Adrenal gland (tissue), 5 donors: ENCODE measurements around the gene BCLAF1.

ENCODE experiments used
- POLR2A ChIP-seq, 2 donors: fragments of 450-650 bp; IDR thresholded peaks; one replicate each; pipeline ENCODE4 v1.6.1; 2017; ENCODE audit warnings: antibody characterized with exemption in 2 of 2, mild to moderate bottlenecking in 2 of 2, moderate library complexity in 1 of 2
- TF ChIP-seq, protein P1 (sequence below), 6 experiments: fragments of 450-650 bp in 4 of 6; fragments of 200-600 bp in 2 of 6; sonication (generic) in 1 of 6; IDR thresholded peaks; 1 replicate in 5 of 6; 2 replicates in 1 of 6; pipeline versions ENCODE4 v1.5.1 to v1.8.0; 2016 to 2021; ENCODE audit warnings: antibody characterized with exemption in 6 of 6, mild to moderate bottlenecking in 2 of 6, moderate library complexity in 1 of 6
- donor health status: DM: no; HTN: no; CAD: no.

DNA sequence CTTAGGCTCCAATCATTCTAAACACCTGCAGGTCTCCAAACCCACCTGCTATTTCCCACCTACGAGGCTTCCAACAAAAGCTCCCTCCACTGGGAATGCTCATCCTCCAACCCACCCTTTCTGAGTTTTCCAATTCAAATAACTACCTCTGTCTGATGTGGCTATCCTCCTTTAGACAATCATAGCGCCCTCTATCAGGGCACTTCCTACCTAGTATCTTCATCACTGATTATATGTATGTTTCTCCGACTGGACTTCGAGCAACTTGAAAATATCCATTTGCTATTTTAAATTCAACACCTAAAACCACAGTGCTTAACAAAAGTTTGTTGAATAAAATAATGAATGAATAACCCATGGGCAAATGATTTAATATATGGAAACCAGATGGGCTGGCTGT, 80.9 kb downstream of the BCLAF1 start:
- TF ChIP-seq, protein P1, sequence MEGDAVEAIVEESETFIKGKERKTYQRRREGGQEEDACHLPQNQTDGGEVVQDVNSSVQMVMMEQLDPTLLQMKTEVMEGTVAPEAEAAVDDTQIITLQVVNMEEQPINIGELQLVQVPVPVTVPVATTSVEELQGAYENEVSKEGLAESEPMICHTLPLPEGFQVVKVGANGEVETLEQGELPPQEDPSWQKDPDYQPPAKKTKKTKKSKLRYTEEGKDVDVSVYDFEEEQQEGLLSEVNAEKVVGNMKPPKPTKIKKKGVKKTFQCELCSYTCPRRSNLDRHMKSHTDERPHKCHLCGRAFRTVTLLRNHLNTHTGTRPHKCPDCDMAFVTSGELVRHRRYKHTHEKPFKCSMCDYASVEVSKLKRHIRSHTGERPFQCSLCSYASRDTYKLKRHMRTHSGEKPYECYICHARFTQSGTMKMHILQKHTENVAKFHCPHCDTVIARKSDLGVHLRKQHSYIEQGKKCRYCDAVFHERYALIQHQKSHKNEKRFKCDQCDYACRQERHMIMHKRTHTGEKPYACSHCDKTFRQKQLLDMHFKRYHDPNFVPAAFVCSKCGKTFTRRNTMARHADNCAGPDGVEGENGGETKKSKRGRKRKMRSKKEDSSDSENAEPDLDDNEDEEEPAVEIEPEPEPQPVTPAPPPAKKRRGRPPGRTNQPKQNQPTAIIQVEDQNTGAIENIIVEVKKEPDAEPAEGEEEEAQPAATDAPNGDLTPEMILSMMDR (IDR thresholded peaks at IDR 0.05) = no peak
- TF ChIP-seq POLR2A (IDR thresholded peaks at IDR 0.05) = no peak
